Osteocyte (in vitro differentiated cells): ENCODE measurements around the gene ESRRA. TPM values are rescaled to one million over a fixed set of nuclear protein-coding genes. Genes with fewer than 3 reads are reported as not detected.

Experiments
- DNase-seq: peaks from one replicate; pipeline ENCODE4 v3.0.0; 2021; ENCODE audit warnings: mixed read lengths; ENCODE audit not compliant: unreplicated experiment; ENCODE audit errors: extremely low spot score
- H3K27ac Mint-ChIP-seq: one replicate; pipeline ENCODE4 v1.8.0; 2021; ENCODE audit warnings: mild to moderate bottlenecking, mixed read lengths; ENCODE audit not compliant: unreplicated experiment
- H3K27me3 Mint-ChIP-seq: one replicate; pipeline ENCODE4 v1.8.0; 2021; ENCODE audit warnings: mixed read lengths; ENCODE audit not compliant: unreplicated experiment
- H3K36me3 Mint-ChIP-seq: one replicate; pipeline ENCODE4 v1.8.0; 2021; ENCODE audit warnings: mixed read lengths; ENCODE audit not compliant: unreplicated experiment
- H3K4me1 Mint-ChIP-seq: one replicate; pipeline ENCODE4 v1.8.0; 2021; ENCODE audit warnings: mixed read lengths; ENCODE audit not compliant: unreplicated experiment
- H3K4me3 Mint-ChIP-seq: one replicate; pipeline ENCODE4 v1.8.0; 2021; ENCODE audit warnings: mild to moderate bottlenecking, moderate library complexity, mixed read lengths; ENCODE audit not compliant: unreplicated experiment
- H3K9me3 Mint-ChIP-seq: one replicate; pipeline ENCODE4 v1.8.0; 2021; ENCODE audit warnings: mixed read lengths; ENCODE audit not compliant: unreplicated experiment
- CTCF ChIP-seq: fragments of 200-600 bp; sonication (generic); IDR thresholded peaks from 2 replicates; pipeline ENCODE4 v1.5.0; 2021; ENCODE audit warnings: antibody characterized with exemption, mild to moderate bottlenecking, moderate library complexity
- microRNA-seq: library from miRNA; unstranded; fragments of <30 nt; microRNA quantifications from one replicate; pipeline ENCODE4 v1.1.0, GENCODE V29; 2020; ENCODE audit not compliant: unreplicated experiment
- total RNA-seq: library from RNA; stranded (reverse); gene quantifications from 2 replicates; pipeline ENCODE4 v1.2.1, GENCODE V29; 2021

ESRRA gene
- total RNA-seq, 1 donor from 2014 or later = 37.4 TPM

GRCh38 chr11:64364911-64365310 is 59.6 kb downstream of the ESRRA start:
- Mint-ChIP-seq H3K27me3 (no peaks in the 10 kb centered on the region), H3K9me3 (no peaks in the 10 kb centered on the region), H3K27ac (no peak overlapping the region), H3K4me3 (no peak overlapping the region), H3K4me1 (peaks cover 11% of the 10 kb centered on the region), H3K36me3 (peaks cover 35% of the 10 kb centered on the region)
- no peak for TF ChIP-seq CTCF
- DNase-seq = no peak

Small RNA genes lying within 50 kb of the gene (microRNA-seq; reads per million reads assigned to microRNA genes)
- not detected for gene MIR7155

Other genes with a start within 250 kb of the ESRRA start
- gene MACROD1, start 139.4 kb upstream of the ESRRA start, total RNA-seq = 22.3 and 29.6 TPM in 2 replicates
- 109 and 115 TPM in 2 replicates for gene STIP1, start 119.4 kb upstream of the ESRRA start, total RNA-seq
- gene FERMT3, start 98.8 kb upstream of the ESRRA start, total RNA-seq = 0.94 and 1.4 TPM in 2 replicates
- gene TRPT1, start 79.3 kb upstream of the ESRRA start, total RNA-seq = 39.2 and 39.7 TPM in 2 replicates
- gene NUDT22, start 79.2 kb upstream of the ESRRA start, total RNA-seq = 43.7 and 46.8 TPM in 2 replicates
- 46.5 and 49.9 TPM in 2 replicates for gene DNAJC4, start 75.0 kb upstream of the ESRRA start, total RNA-seq
- gene VEGFB, start 70.9 kb upstream of the ESRRA start, total RNA-seq = 205 and 217 TPM in 2 replicates
- gene FKBP2, start 64.4 kb upstream of the ESRRA start, total RNA-seq = 52.9 and 54.7 TPM in 2 replicates
- 270 and 286 TPM in 2 replicates for gene PPP1R14B, start 58.6 kb upstream of the ESRRA start, total RNA-seq
- gene PLCB3, start 54.0 kb upstream of the ESRRA start, total RNA-seq = 30.2 and 32.0 TPM in 2 replicates
- 68.3 and 73.6 TPM in 2 replicates for gene BAD, start 20.9 kb upstream of the ESRRA start, total RNA-seq
- gene GPR137, start 19.7 kb upstream of the ESRRA start, total RNA-seq = 68.0 and 71.4 TPM in 2 replicates
- 0.39 and 0.43 TPM in 2 replicates for gene KCNK4, start 14.2 kb upstream of the ESRRA start, total RNA-seq
- not detected in 2 replicates for gene CATSPERZ, start 5.2 kb upstream of the ESRRA start, total RNA-seq
- gene TRMT112, start 12.0 kb downstream of the ESRRA start, total RNA-seq = 159 and 174 TPM in 2 replicates
- 215 and 217 TPM in 2 replicates for gene PRDX5, start 12.6 kb downstream of the ESRRA start, total RNA-seq
- 0.30 TPM in 1 of 2 replicates, not detected in the other for gene CCDC88B, start 34.7 kb downstream of the ESRRA start, total RNA-seq
- 33.7 and 35.9 TPM in 2 replicates for gene RPS6KA4, start 53.6 kb downstream of the ESRRA start, total RNA-seq